Measurements from ENCODE around the gene FMO1.
"Not testable (repeated sequence)": the region's sequence is repeated elsewhere in the genome, so short reads cannot be mapped to it uniquely, and the experiment has no call there.

FMO1 gene, protein sequence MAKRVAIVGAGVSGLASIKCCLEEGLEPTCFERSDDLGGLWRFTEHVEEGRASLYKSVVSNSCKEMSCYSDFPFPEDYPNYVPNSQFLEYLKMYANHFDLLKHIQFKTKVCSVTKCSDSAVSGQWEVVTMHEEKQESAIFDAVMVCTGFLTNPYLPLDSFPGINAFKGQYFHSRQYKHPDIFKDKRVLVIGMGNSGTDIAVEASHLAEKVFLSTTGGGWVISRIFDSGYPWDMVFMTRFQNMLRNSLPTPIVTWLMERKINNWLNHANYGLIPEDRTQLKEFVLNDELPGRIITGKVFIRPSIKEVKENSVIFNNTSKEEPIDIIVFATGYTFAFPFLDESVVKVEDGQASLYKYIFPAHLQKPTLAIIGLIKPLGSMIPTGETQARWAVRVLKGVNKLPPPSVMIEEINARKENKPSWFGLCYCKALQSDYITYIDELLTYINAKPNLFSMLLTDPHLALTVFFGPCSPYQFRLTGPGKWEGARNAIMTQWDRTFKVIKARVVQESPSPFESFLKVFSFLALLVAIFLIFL

DNA sequence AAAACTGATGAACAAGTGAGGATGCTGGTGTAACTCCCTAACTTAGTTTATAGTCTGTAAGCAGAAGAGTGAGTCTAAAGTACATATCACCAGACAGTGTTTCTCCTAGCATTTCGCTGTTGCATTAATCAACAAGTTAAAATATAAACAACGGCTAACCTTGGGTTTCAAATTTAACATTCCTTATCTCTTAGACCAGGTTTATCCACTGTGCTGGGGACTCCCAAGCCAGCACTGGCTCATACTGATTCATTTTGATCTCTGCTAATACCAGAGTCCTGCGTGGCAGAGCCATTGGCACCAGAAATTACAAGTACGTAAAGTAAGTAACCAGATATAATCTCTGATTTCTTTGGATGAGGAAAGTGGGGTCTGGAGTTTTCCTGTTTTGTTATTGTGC lies at the start of gene FMO1:
TSS of gene FMO1 (plus strand) at position 193 of the 400 bp plus-strand sequence. CDS start 9,594 bp downstream, outside the sequence.
- DNase-seq (ENCODE audit: low spot score): no peak

DNA sequence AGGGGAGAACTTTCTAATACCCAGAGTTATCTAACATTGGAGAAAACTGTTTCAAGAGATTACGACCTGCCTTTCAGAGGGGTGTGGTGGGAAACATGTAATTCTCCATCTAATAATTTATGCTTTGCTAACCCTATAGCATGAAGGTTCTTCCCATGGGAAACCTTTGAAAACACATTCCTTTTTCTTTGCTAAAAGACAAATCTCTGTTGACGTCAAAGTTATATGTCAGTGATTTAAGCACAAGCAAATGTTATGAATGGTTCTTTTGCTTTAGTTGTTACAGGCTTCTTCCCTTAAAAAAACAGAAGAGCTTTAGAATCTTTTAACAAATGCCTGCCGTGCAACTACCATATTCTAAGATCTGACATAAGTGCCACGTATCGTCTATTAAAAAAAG lies 44.0 kb upstream of the FMO1 start:
- no peak for DNase-seq (ENCODE audit: low spot score)

DNA sequence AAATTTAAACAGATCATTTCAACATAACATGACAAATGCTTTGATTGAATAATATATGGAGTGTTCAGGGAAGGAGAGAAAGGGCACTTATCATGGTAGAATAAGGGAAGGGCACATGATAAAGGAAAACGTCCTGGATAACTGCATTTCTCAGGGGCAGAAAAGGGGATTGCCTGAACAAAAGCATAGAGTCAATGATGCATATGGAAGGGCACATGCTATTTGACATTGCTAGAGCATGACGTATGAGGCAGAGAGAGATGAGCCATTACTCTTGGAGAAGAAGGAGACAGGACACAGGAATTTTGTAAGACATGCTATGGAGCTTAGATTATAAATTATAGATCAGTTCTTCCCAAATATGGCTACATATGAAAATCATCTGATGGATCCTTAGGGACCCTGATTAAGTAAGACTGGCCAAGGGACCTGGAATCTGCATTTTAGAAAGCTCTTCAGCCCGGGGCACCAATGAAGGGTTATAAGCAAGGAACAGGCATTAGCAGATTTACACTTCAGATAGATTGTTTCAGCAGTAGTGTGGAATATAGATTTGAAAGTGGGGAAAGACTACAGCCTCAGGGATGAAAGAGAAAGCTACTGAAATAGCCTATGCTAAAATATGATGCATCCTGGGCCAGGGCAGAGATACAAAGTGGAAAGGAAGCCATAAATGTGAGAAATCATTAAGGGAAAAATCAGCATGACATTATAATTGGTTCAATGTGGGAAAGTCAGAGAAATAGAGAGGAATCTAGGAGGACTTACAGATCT lies 41.9 kb upstream of the FMO1 start:
- DNase-seq (ENCODE audit: low spot score): no peak

- DNase-seq (ENCODE audit: low spot score): no peak
Measured at GRCh38 chr1:171206978-171207355, 41.3 kb upstream of the FMO1 start.

DNA sequence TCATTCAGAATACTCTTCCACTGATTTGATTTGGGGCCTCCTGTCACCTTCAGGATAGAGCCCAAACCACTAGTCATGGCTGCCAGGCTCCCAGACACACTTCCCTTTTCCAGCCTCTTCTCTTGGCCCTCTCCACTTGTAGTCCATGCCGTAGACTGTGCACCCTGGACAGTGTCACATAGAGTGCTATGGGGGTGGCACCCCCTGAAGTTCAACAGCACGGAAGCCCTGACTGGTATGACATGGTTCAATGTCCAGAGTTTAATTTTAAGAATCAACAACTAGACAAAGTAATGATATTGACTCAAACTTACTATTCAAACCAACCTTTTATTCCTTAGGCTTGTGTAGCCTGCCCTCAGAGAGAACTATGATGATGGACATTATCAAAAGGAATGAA lies 40.9 kb upstream of the FMO1 start:
- no peak for DNase-seq (ENCODE audit: low spot score)

- DNase-seq (ENCODE audit: low spot score): no peak
Measured at GRCh38 chr1:171210355-171210754, 37.9 kb upstream of the FMO1 start.

DNA sequence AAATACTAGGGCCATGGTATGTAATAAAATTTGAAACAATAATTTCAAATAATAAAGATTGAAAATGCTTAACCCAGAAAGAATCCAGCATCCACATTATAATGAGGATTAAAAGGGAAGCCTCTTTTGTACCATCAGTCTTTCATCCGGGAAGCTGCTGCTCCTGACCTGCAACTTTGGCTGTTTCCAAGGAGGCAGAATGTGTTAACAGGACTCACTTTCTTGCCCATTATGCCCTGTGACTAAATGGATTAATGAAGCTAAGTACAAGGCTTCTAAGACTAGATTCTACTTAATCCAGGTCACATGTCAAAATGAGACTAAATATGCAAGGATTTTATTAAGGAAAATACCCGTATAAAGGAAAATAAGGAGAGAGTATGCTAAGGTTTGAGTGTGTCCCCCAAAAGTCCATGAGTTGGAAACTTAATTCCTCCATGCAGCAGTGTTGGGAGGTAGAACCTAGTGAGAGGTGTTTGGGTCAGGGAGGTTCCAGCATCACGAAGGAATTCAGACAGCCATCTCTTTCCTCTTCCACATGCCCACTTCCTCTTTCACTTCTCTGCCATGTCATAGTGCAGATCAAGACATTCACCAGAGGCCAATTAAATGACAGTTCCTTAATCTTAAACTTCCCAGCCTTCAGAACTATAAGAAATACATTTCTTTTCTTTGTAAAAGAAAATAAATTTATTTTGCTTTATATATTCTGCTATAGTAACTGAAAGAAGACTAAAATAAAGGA lies 35.5 kb upstream of the FMO1 start:
- peak; percentile 56 for DNase-seq (ENCODE audit: low spot score)

GRCh38 chr1:171213559-171214454 lies 34.5 kb upstream of the FMO1 start:
- DNase-seq (ENCODE audit: low spot score): no peak

GRCh38 chr1:171217658-171218443 lies 30.4 kb upstream of the FMO1 start:
- DNase-seq (ENCODE audit: low spot score): no peak

GRCh38 chr1:171218661-171219060 lies 29.6 kb upstream of the FMO1 start:
- DNase-seq (ENCODE audit: low spot score): no peak

GRCh38 chr1:171219346-171220080 lies 28.8 kb upstream of the FMO1 start:
- no peak for DNase-seq (ENCODE audit: low spot score)

DNA sequence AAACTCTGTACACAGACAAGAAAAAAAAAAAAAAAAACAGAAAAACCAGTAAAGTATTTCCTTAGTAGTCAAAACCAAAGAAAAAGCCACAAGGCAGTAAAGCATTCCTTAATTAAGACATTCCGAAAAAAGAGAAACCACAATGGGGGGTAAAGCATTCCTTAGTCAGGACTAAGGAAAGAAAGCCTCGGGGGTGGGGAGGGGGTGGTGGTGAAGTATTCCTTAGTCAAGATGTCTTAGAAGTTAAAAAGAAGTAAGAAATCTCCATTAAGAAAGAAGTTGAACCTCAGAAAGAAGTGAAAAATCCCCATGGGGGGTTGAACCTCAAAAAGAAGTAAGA lies 28.2 kb upstream of the FMO1 start:
- DNase-seq (ENCODE audit: low spot score): no peak

DNA sequence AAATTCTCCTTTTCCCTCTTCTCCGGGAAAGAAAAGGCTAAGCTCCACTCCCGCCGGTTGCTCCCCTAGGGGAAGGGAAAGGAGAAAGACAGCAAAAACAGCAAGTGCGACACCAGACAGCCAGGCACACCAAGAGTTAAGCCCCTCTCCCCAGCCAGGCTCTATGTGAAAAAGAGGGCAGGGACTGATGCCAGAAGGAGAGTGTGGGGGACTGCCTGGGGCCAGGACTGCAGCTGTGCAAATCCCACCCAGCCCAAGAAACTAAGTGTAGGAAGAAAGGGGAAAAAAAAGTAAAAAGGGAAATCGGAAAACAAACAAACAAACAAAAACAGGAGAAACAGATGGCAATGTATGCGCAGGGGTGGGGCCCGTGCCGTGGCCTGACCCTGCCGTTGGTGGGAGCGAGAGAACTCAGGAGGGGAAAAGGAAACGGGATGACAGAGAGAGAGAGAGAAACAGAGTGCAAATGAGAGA lies 27.7 kb upstream of the FMO1 start:
- no peak for DNase-seq (ENCODE audit: low spot score)

- no peak for DNase-seq (ENCODE audit: low spot score)
Measured at GRCh38 chr1:171221665-171222591, 26.4 kb upstream of the FMO1 start.

DNA sequence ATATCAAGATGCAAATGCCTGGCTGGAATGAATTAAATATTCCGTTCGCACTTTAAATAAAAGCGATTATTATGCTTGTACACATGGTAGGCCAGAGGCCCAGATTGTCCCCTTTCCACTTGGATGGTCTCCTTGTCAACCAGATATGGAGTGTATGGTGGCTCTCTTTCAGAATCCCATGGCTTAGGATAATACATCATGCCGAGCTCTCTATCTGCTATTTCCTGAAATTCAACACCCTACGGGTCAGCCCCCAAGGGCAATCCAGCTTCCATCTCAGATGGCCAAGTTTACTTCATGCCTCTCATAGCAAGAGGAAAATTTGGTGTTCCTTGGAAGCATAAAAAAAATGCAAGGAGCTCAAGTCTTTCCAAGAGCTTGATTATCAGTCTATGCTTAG lies 25.4 kb upstream of the FMO1 start:
- no peak for DNase-seq (ENCODE audit: low spot score)

GRCh38 chr1:171224257-171224656 lies 24.0 kb upstream of the FMO1 start:
- not testable (repeated sequence) for DNase-seq (ENCODE audit: low spot score)

GRCh38 chr1:171226747-171227370 lies 21.4 kb upstream of the FMO1 start:
- peak; percentile 77 for DNase-seq (ENCODE audit: low spot score)

- DNase-seq (ENCODE audit: low spot score): no peak
Measured at GRCh38 chr1:171231326-171231725, 17.0 kb upstream of the FMO1 start.
